Small intestine (tissue), 4 donors: ENCODE measurements around the gene BATF3. TPM values are rescaled to one million over a fixed set of nuclear protein-coding genes. Genes with fewer than 3 reads are reported as not detected.

Experiments used
- polyA plus RNA-seq, 4 donors: library from polyadenylated mRNA; stranded (reverse) in 3 of 4; unstranded in 1 of 4; fragments of 200-250 nt in 3 of 4; fragments of 120-200 nt in 1 of 4; gene quantifications; one replicate each; pipeline versions ENCODE4 v1.2.1 to v1.2.3, GENCODE V29; 2013
- donor health status: healthy with polysubstance abuse.
- donor health status: Bipolar disorder and iron deficiency.
- donor health status: healthy.

BATF3 gene
- polyA plus RNA-seq, 4 donors, result 1.5 to 3.8 (median 3.6) TPM; not detected in 1

Other genes starting within 250 kb of the BATF3 start
- gene ATF3, start 91.1 kb downstream of the BATF3 start, polyA plus RNA-seq, result 10 to 100 TPM; 20.8 to 41.2 (median 28.7) TPM
- 10 to 100 TPM; 20.6 to 33.3 (median 22.6) TPM for gene NSL1, start 91.9 kb upstream of the BATF3 start, polyA plus RNA-seq
- gene TATDN3, start 92.1 kb upstream of the BATF3 start, polyA plus RNA-seq, result 1 to 10 TPM; 5.6 to 9.9 (median 7.7) TPM
- under 1 TPM in 1 of 4 donors, not detected in 3; 0.19 TPM for gene SPATA45, start 147.8 kb upstream of the BATF3 start, polyA plus RNA-seq
- gene FLVCR1, start 158.4 kb upstream of the BATF3 start, polyA plus RNA-seq, result 10 to 100 TPM in 3 of 4 donors, 1 to 10 TPM in 1; 4.4 to 30.1 (median 14.1) TPM